Astrocyte of the spinal cord (primary cell): ENCODE data around the gene KLF7.

Experiments
- DNase-seq: peaks from one replicate; pipeline ENCODE4 v3.0.0; 2011; ENCODE audit warnings: low read depth, low spot score
- H3K4me3 ChIP-seq: 2 replicates; pipeline ENCODE4 v1.5.1; 2011; ENCODE audit warnings: low read depth, mild to moderate bottlenecking, low read length, moderate library complexity
- CTCF ChIP-seq: IDR thresholded peaks from 2 replicates; pipeline ENCODE4 v1.5.1; 2012; ENCODE audit warnings: low read depth, mild to moderate bottlenecking, low read length, inconsistent platforms
- in situ Hi-C: cut with HindIII; loops from 2 replicates; pipeline ENCODE4 v1.10.0; 2017; ENCODE audit warnings: low sequenced_read_pairs

The KLF7 gene

GRCh38 chr2:207131594-207131993 lies 34.2 kb downstream of the KLF7 start:
- DNase-seq, result no peak
- in situ Hi-C loops, result no loop called here
- no peak for TF ChIP-seq CTCF
- no peak overlapping the region for H3K4me3 ChIP-seq

GRCh38 chr2:207130958-207131521 lies 34.7 kb downstream of the KLF7 start:
- in situ Hi-C loops, result no loop called here
- no peak for DNase-seq

GRCh38 chr2:207129821-207130220 lies 35.9 kb downstream of the KLF7 start:
- in situ Hi-C loops, result no loop called here
- DNase-seq, result no peak
- no peak for TF ChIP-seq CTCF
- no peak overlapping the region for H3K4me3 ChIP-seq

More at GRCh38 chr2:207130958-207131521, 34.7 kb downstream of the KLF7 start:
- no peak overlapping the region for H3K4me3 ChIP-seq
- TF ChIP-seq CTCF, result no peak

- in situ Hi-C loops, result no loop called here
- TF ChIP-seq CTCF, result no peak
- H3K4me3 ChIP-seq, result no peak overlapping the region
- no peak for DNase-seq
Observed at GRCh38 chr2:207128867-207129266, 36.9 kb downstream of the KLF7 start.

- H3K4me3 ChIP-seq, result no peak overlapping the region
- TF ChIP-seq CTCF, result no peak
- peak; percentile 42 for DNase-seq
- in situ Hi-C loops, result no loop called here
Observed at GRCh38 chr2:207126724-207127308, 38.9 kb downstream of the KLF7 start.

- no peak for TF ChIP-seq CTCF
- no peak for DNase-seq
- no peak overlapping the region for H3K4me3 ChIP-seq
- in situ Hi-C loops, result no loop called here
Observed at GRCh38 chr2:207123776-207124391, 41.9 kb downstream of the KLF7 start.
